K562 (cell line): ENCODE measurements around the gene C15orf62. TPM values are rescaled to one million over a fixed set of nuclear protein-coding genes. Genes with fewer than 3 reads are reported as not detected.

Experiments
- ATAC-seq: fragments of 200-7000 bp; cut with Tn5 transposase; 3 replicates; pipeline ENCODE4 v1.9.1; 2020; ENCODE audit warnings: moderate library complexity
- BruUV-seq: library from RNA; stranded (reverse); fragments of 400-500 nt; replicated peaks from 2 replicates; lab custom pipeline; 2021; lab: Mats Ljungman, UMichigan
- CTCF ChIA-PET: fragments of 300-600 bp; formaldehyde crosslinking; extraction: SDS; loops from one replicate; lab custom pipeline; 2021; ENCODE audit warnings: low intra/inter-chr PET ratio; lab: Yijun Ruan, JAX
- POLR2A ChIA-PET: fragments of 300-600, 350-650 bp; sonication (Branson Sonifier 250); formaldehyde crosslinking; extraction: SDS; loops from one replicate; lab custom pipeline; 2021; ENCODE audit warnings: antibody characterized with exemption, inconsistent platforms; lab: Yijun Ruan, JAX
- DNase-seq, 4 experiments: peaks; one replicate each; pipeline versions ENCODE4 v3.0.0 to v3.0.0-alpha.2; 2011 to 2018; ENCODE audit warnings: low spot score in 3 of 4, mixed read lengths in 3 of 4; ENCODE audit errors: extremely low read depth in 1 of 4
- FAIRE-seq: peaks from 2 replicates; lab custom pipeline; 2011; peaks lifted over from hg19 to GRCh38; lab: Jason Lieb, UNC
- H2AFZ ChIP-seq: 2 replicates; pipeline ENCODE4 v1.6.0; 2011; ENCODE audit warnings: low read depth, low read length, control low read depth, inconsistent platforms
- H3K27ac ChIP-seq: fragments of 200-600 bp; 3 replicates; pipeline ENCODE4 v1.8.0; 2011; ENCODE audit warnings: low read depth, mild to moderate bottlenecking, control low read depth, inconsistent platforms, low read length, moderate library complexity, mixed read lengths; ENCODE audit errors: extremely low read depth
- H3K27me3 ChIP-seq, 2 experiments: fragments of 300-600 bp in 1 of 2; 2 replicates in 1 of 2; 3 replicates in 1 of 2; pipeline versions ENCODE4 v1.6.0 to v1.8.0; 2011; ENCODE audit warnings: inconsistent platforms in 2 of 2, low read length in 2 of 2, mild to moderate bottlenecking in 1 of 2, mixed read lengths in 1 of 2, moderate library complexity in 1 of 2; ENCODE audit not compliant: control insufficient read depth in 2 of 2, insufficient read depth in 2 of 2
- H3K36me3 ChIP-seq: fragments of 300-600 bp; 3 replicates; pipeline ENCODE4 v1.8.0; 2011; ENCODE audit warnings: mild to moderate bottlenecking, low read length, inconsistent platforms; ENCODE audit not compliant: control insufficient read depth, insufficient read depth
- H3K4me1 ChIP-seq, 2 experiments: fragments of 200-600 bp in 1 of 2; replicated peaks in 1 of 2; 2 replicates in 1 of 2; 3 replicates in 1 of 2; pipeline versions ENCODE4 v1.5.1 to v1.8.0; 2011; ENCODE audit warnings: inconsistent platforms in 2 of 2, low read length in 2 of 2, mild to moderate bottlenecking in 1 of 2, mixed read lengths in 1 of 2, moderate library complexity in 1 of 2; ENCODE audit not compliant: control insufficient read depth in 2 of 2, insufficient read depth in 2 of 2
- H3K4me2 ChIP-seq: 2 replicates; pipeline ENCODE4 v1.6.1; 2011; ENCODE audit warnings: low read length, control low read depth, inconsistent platforms, mixed read lengths; ENCODE audit not compliant: insufficient read depth
- H3K4me3 ChIP-seq: fragments of 200-600 bp; sonication (generic), shearing (Covaris generic); 2 replicates; pipeline ENCODE4 v1.5.1; 2016; ENCODE audit warnings: control low read depth, inconsistent platforms
- H3K79me2 ChIP-seq: fragments of 200-600 bp; 3 replicates; pipeline ENCODE4 v1.8.0; 2011; ENCODE audit warnings: low read length, inconsistent platforms; ENCODE audit not compliant: control insufficient read depth, insufficient read depth
- H3K9ac ChIP-seq, 2 experiments: 2 replicates each; pipeline versions ENCODE4 v1.6.0 to v1.6.1; 2011; ENCODE audit warnings: low read depth in 2 of 2, low read length in 2 of 2, control low read depth in 1 of 2, inconsistent platforms in 1 of 2, mild to moderate bottlenecking in 1 of 2, mixed read lengths in 1 of 2; ENCODE audit not compliant: insufficient read depth in 1 of 2
- H3K9me1 ChIP-seq: one replicate; pipeline ENCODE4 v1.6.0; 2011; ENCODE audit warnings: inconsistent platforms, mild to moderate bottlenecking, low read length, moderate library complexity; ENCODE audit not compliant: control insufficient read depth, insufficient read depth
- H3K9me3 ChIP-seq: replicated peaks from 2 replicates; pipeline ENCODE4 v1.5.1; 2011; ENCODE audit warnings: low read depth, low read length, inconsistent platforms; ENCODE audit not compliant: control insufficient read depth, insufficient read depth
- H4K20me1 ChIP-seq: replicated peaks from 2 replicates; pipeline ENCODE4 v1.6.1; 2011; ENCODE audit warnings: low read length, inconsistent platforms, mixed read lengths; ENCODE audit not compliant: control insufficient read depth, insufficient read depth
- AFF4 ChIP-seq: sonication (generic); formaldehyde crosslinking; IDR thresholded peaks from 2 replicates; pipeline ENCODE4 v1.8.0; 2023; ENCODE audit warnings: mild to moderate bottlenecking, missing genetic modification reagents
- ATF3 ChIP-seq, 2 experiments: fragments of 450-650 bp in 1 of 2; sonication (generic) in 1 of 2; formaldehyde crosslinking in 1 of 2; IDR thresholded peaks in 1 of 2; conservative IDR thresholded peaks in 1 of 2; 2 replicates each; pipeline versions ENCODE4 v1.6.1 to v1.8.1; 2016 to 2023; ENCODE audit warnings: mild to moderate bottlenecking in 2 of 2, moderate library complexity in 2 of 2, inconsistent platforms in 1 of 2, missing genetic modification reagents in 1 of 2
- ETV6 ChIP-seq, 3 experiments: fragments of 150-350 bp in 1 of 3; sonication (generic) in 1 of 3; formaldehyde crosslinking in 1 of 3; IDR thresholded peaks; 2 replicates each; pipeline versions ENCODE4 v1.6.1 to v1.8.0; 2014 to 2022; ENCODE audit warnings: borderline replicate concordance in 2 of 3, low read depth in 2 of 3, antibody characterized with exemption in 1 of 3, low read length in 1 of 3, mild to moderate bottlenecking in 1 of 3, missing genetic modification reagents in 1 of 3
- KAT8 ChIP-seq: fragments of 450-650 bp; IDR thresholded peaks from 2 replicates; pipeline ENCODE4 v1.6.1; 2016; ENCODE audit warnings: low read depth, mild to moderate bottlenecking
- PHTF2 ChIP-seq: fragments of 250-450 bp; sonication (Bioruptor Pico); IDR thresholded peaks from 2 replicates; pipeline ENCODE4 v1.5.0; 2021; ENCODE audit warnings: mild to moderate bottlenecking
- POLR2A ChIP-seq: fragments of 450-650 bp; conservative IDR thresholded peaks from 2 replicates; pipeline ENCODE4 v1.6.1; 2016
- POLR2AphosphoS5 ChIP-seq: IDR thresholded peaks from 2 replicates; pipeline ENCODE4 v1.6.1; 2011; ENCODE audit warnings: mild to moderate bottlenecking, low read depth, low read length, moderate library complexity; ENCODE audit not compliant: control insufficient read depth, insufficient read depth
- POLR2G ChIP-seq: fragments of 200-400 bp; formaldehyde crosslinking; IDR thresholded peaks from 2 replicates; pipeline ENCODE4 v1.6.1; 2017; ENCODE audit warnings: low read depth, mild to moderate bottlenecking, antibody characterized with exemption, low read length, moderate library complexity
- PPARD ChIP-seq: fragments of 250-450 bp; sonication (Bioruptor Pico); IDR thresholded peaks from 2 replicates; pipeline ENCODE4 v1.8.0; 2022; ENCODE audit warnings: inconsistent platforms, mild to moderate bottlenecking, moderate library complexity
- RCOR1 ChIP-seq, 2 experiments: IDR thresholded peaks; 2 replicates each; pipeline ENCODE4 v1.6.1; 2012; ENCODE audit warnings: low read depth in 2 of 2, low read length in 2 of 2, borderline replicate concordance in 1 of 2, improper control_type of control experiment in 1 of 2
- SREBF1 ChIP-seq: fragments of 150-350 bp; IDR thresholded peaks from 2 replicates; pipeline ENCODE4 v1.6.1; 2014; ENCODE audit warnings: antibody characterized with exemption, low read depth, low read length, borderline replicate concordance
- ZNF184 ChIP-seq: sonication (generic); formaldehyde crosslinking; IDR thresholded peaks from 2 replicates; pipeline ENCODE4 v1.5.0; 2020; ENCODE audit warnings: missing genetic modification reagents
- ZNF449 ChIP-seq: fragments of 250-450 bp; sonication (Bioruptor Pico); IDR thresholded peaks from 2 replicates; pipeline ENCODE4 v1.8.0; 2022; ENCODE audit warnings: moderate library complexity, mild to moderate bottlenecking, inconsistent platforms
- WGBS: fragments of 100-300 bp; shearing (Covaris generic); methylation state at CpG from one replicate; pipeline ENCODE4 v1.1.6; 2016; ENCODE audit warnings: low coverage, mixed read lengths; ENCODE audit not compliant: insufficient coverage; ENCODE audit errors: missing lambda C conversion rate; 5-methylcytosine and 5-hydroxymethylcytosine counted together
- in situ Hi-C: fragments of 300-500 bp; cut with MboI; formaldehyde crosslinking; loops from 4 replicates; pipeline ENCODE4 v1.15.0; 2018; ENCODE audit warnings: inconsistent platforms, mixed read lengths
- intact Hi-C: fragments of 100-400 bp; cut with micrococcal nuclease; formaldehyde crosslinking; loops from 2 replicates; pipeline ENCODE4 v1.14.2; 2022
- polyA plus RNA-seq, 8 experiments: library from polyadenylated mRNA; depleted of rRNA in 4 of 8; stranded (reverse) in 5 of 8; unstranded in 3 of 8; fragments of >200 nt; fragmentation: Nextera tagmentation in 2 of 8; fragmentation: Illumina TruSeq in 1 of 8; extraction: Ambion mirVana in 2 of 8; extraction: Trizol in 1 of 8; gene quantifications; 2 replicates each; pipeline versions ENCODE4 v1.2.1 to v1.2.3, GENCODE V29; 2011 to 2014; ENCODE audit warnings: inconsistent platforms in 1 of 8, missing spikeins in 1 of 8
- total RNA-seq, 7 experiments: library from RNA; depleted of rRNA in 6 of 7; stranded (reverse); fragments of >200 nt in 6 of 7; fragmentation: Illumina TruSeq in 2 of 7; extraction: Trizol in 2 of 7; gene quantifications; 2 replicates each; pipeline versions ENCODE4 v1.2.1 to v1.2.3, GENCODE V29; 2011 to 2021; ENCODE audit warnings: low replicate concordance in 1 of 7

The C15orf62 gene
- total and polyA plus RNA-seq, 9 of the 15 experiments (the other 6 are each of a cell fraction or from before 2014, with no cell fraction given) = 0.01 to 0.76 (median 0.30) TPM; not detected in 1

DNA sequence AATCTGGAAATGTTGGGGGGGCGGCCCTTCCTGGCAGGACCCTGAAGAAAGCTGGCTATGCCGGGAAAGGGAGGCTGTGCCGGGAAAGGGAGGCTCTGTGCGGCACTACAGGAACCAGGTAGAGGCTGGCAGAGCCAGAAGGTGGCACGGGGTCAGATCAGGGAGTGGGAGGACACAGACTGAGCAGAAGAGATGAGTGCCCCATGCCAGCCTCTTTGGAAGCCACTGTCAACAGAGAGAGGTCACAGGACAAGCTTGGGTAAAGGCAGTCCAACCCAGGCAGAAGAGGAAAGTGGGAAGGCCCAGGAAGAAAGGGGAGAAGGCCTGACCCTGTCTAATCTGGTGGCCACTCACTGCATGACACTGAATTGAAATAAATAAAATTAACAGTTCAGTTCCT is 1.5 kb downstream of the C15orf62 start (continued):
- TF ChIP-seq ETV6 (IDR thresholded peaks at IDR 0.05; ENCODE audit: borderline replicate concordance in 1 of 2, low read depth in 2 of 2, low read length in 1 of 2) (no peak), ETV6 (CRISPR knock-in tag; IDR thresholded peaks at IDR 0.05; ENCODE audit: borderline replicate concordance) (no peak), ZNF184 (CRISPR knock-in tag) (no peak), RCOR1 (IDR thresholded peaks at IDR 0.05; ENCODE audit: borderline replicate concordance in 1 of 2, low read depth in 2 of 2, low read length in 2 of 2) (no peak), KAT8 (no peak), PHTF2 (CRISPR knock-in tag) (no peak), POLR2G (no peak)

GRCh38 chr15:40772014-40772413 is 2.2 kb downstream of the C15orf62 start:
- Histone ChIP-seq H3K9ac (no peak overlapping the region), H3K36me3 (peaks cover 56% of the 10 kb centered on the region; the same call in 2 of the 3 replicates), H3K27ac (no peak overlapping the region), H3K4me2 (no peak overlapping the region), H3K27me3 (no peaks in the 10 kb centered on the region), H3K4me1 (peaks cover 10 to 39% of the 10 kb centered on the region in 2 experiments; a peak in 4 of 5 replicates), H3K9me3 (no peaks in the 10 kb centered on the region), H4K20me1 (no peaks in the 10 kb centered on the region; the same call in 1 of the 2 replicates), H2AFZ (no peak overlapping the region), H3K9me1 (no peaks in the 10 kb centered on the region), H3K79me2 (no peaks in the 10 kb centered on the region), H3K4me3 (no peak overlapping the region)
- ChIA-PET POLR2A (interaction anchor here (0.6 to 2.2 kb wide), 3 partner anchors 10 to 454 kb away, joined by 3 to 9 read pairs (median 3); no protein-coding TSS in a partner anchor), CTCF (no interaction called here)
- intact Hi-C loops = no loop called here
- DNase-seq = no peak
- FAIRE-seq = no peak
- ATAC-seq = no peak
- WGBS = 83% methylated on average over 12 of the region's 13 CpGs
- no TSS peak for BruUV-seq
- in situ Hi-C loops = no loop called here
- TF ChIP-seq ZNF449 (CRISPR knock-in tag) (no peak), POLR2AphosphoS5 (no peak), PPARD (CRISPR knock-in tag) (no peak), POLR2A (no peak), SREBF1 (no peak), ATF3 (IDR thresholded peaks at IDR 0.05) (no peak), ATF3 (CRISPR knock-in tag; conservative IDR thresholded peaks at IDR 0.05) (no peak), AFF4 (no peak)
